K562 (cell line): Measurements from ENCODE around the gene SCMH1. TPM values are rescaled to one million over a fixed set of nuclear protein-coding genes. Genes with fewer than 3 reads are reported as not detected.

Experiments used
- ATF6 ChIP-seq: sonication (generic); formaldehyde crosslinking; IDR thresholded peaks from 2 replicates; pipeline ENCODE4 v1.4.0; 2020; ENCODE audit warnings: mild to moderate bottlenecking, missing genetic modification reagents
- BRCA1 ChIP-seq, 2 experiments: fragments of 450-650 bp in 1 of 2; sonication (generic) in 1 of 2; formaldehyde crosslinking in 1 of 2; IDR thresholded peaks; 2 replicates each; pipeline versions ENCODE4 v1.5.0 to v1.6.1; 2017 to 2020; ENCODE audit warnings: mild to moderate bottlenecking in 1 of 2, missing genetic modification reagents in 1 of 2
- GTF2A2 ChIP-seq: IDR thresholded peaks from 2 replicates; pipeline ENCODE4 v1.6.1; 2016; ENCODE audit warnings: mild to moderate bottlenecking, missing genetic modification characterization, missing compliant biosample characterization
- HINFP ChIP-seq: fragments of 450-650 bp; conservative IDR thresholded peaks from 2 replicates; pipeline ENCODE4 v1.6.1; 2016; ENCODE audit warnings: missing genetic modification characterization, low read depth, mild to moderate bottlenecking, control low read depth, missing compliant biosample characterization
- KDM1A ChIP-seq, 2 experiments: fragments of 450-650 bp; IDR thresholded peaks; 2 replicates each; pipeline ENCODE4 v1.6.1; 2016; ENCODE audit warnings: mild to moderate bottlenecking in 2 of 2
- MAFF ChIP-seq: IDR thresholded peaks from 2 replicates; pipeline ENCODE4 v1.6.1; 2012; ENCODE audit warnings: low read length, improper control_type of control experiment
- MCM7 ChIP-seq, 2 experiments: fragments of 450-650 bp; IDR thresholded peaks; 2 replicates each; pipeline ENCODE4 v1.6.1; 2016 to 2018
- MYC ChIP-seq, 2 experiments: fragments of 250-450 bp in 1 of 2; sonication (Bioruptor Pico) in 1 of 2; IDR thresholded peaks; 2 replicates each; pipeline versions ENCODE4 v1.5.1 to v1.6.1; 2012 to 2021; ENCODE audit warnings: low read depth in 2 of 2, borderline replicate concordance in 1 of 2, improper control_type of control experiment in 1 of 2, low read length in 1 of 2, mild to moderate bottlenecking in 1 of 2, moderate library complexity in 1 of 2
- NFE2 ChIP-seq: IDR thresholded peaks from 2 replicates; pipeline ENCODE4 v1.6.1; 2014; ENCODE audit warnings: antibody characterized with exemption, low read depth
- NKRF ChIP-seq: fragments of 450-650 bp; IDR thresholded peaks from 2 replicates; pipeline ENCODE4 v1.6.1; 2016; ENCODE audit warnings: borderline replicate concordance
- RB1 ChIP-seq: fragments of 450-650 bp; IDR thresholded peaks from 2 replicates; pipeline ENCODE4 v1.6.1; 2017; ENCODE audit warnings: low read depth, mild to moderate bottlenecking
- SETDB1 ChIP-seq: IDR thresholded peaks from one replicate; pipeline ENCODE4 v1.6.1; 2012; ENCODE audit warnings: low read length, control low read depth, inconsistent platforms
- SMARCC2 ChIP-seq: fragments of 450-650 bp; IDR thresholded peaks from 2 replicates; pipeline ENCODE4 v1.6.1; 2017; ENCODE audit warnings: antibody characterized with exemption, moderate library complexity, mild to moderate bottlenecking, low read depth
- ZNF609 ChIP-seq: sonication (generic); formaldehyde crosslinking; IDR thresholded peaks from 2 replicates; pipeline ENCODE4 v1.8.1; 2023; ENCODE audit warnings: missing genetic modification reagents, mild to moderate bottlenecking, borderline replicate concordance
- polyA plus RNA-seq, 8 experiments: library from polyadenylated mRNA; depleted of rRNA in 4 of 8; stranded (reverse) in 5 of 8; unstranded in 3 of 8; fragments of >200 nt; fragmentation: Nextera tagmentation in 2 of 8; fragmentation: Illumina TruSeq in 1 of 8; extraction: Ambion mirVana in 2 of 8; extraction: Trizol in 1 of 8; gene quantifications; 2 replicates each; pipeline versions ENCODE4 v1.2.1 to v1.2.3, GENCODE V29; 2011 to 2014; ENCODE audit warnings: inconsistent platforms in 1 of 8, missing spikeins in 1 of 8
- total RNA-seq, 7 experiments: library from RNA; depleted of rRNA in 6 of 7; stranded (reverse); fragments of >200 nt in 6 of 7; fragmentation: Illumina TruSeq in 2 of 7; extraction: Trizol in 2 of 7; gene quantifications; 2 replicates each; pipeline versions ENCODE4 v1.2.1 to v1.2.3, GENCODE V29; 2011 to 2021; ENCODE audit warnings: low replicate concordance in 1 of 7

SCMH1 gene
- total and polyA plus RNA-seq, 9 of the 15 experiments (the other 6 are each of a cell fraction or from before 2014, with no cell fraction given): 8.5 to 37.0 (median 26.8) TPM

DNA sequence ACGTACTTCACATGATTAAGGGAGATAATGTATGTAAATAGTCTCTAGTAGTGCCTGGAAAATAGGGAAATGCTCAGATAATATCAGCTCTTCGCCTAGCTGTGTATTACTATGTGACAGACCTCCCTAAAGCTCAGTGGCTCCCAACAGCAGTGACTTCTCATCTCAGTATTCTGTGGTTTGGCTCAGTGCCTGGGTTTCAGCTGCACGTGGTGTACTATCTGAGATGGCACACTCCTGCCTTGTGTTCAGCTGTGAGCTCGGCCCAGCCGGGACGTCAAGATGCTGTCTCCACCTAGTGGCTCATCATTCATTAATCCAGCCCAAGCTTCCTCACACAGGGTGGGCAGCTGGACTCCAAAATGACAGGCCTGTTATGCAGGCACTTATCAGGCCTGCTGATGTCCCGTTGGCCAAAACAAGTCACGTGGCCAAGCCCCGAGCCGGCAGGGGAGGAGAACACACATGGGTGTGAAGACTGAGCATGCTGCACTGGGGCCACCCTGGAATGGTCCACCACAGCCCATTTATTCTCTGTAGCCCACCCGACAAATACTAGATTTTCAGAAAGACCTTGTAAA, 238.4 kb downstream of the SCMH1 start (continued):
- TF ChIP-seq ZNF609 (CRISPR knock-in tag) (no peak), RB1 (peak; percentile 34; the same call in 1 of the 2 replicates), HINFP (tag) (no peak), MAFF (no peak; the same call in 1 of the 2 replicates), ATF6 (CRISPR knock-in tag) (no peak), KDM1A (IDR thresholded peaks at IDR 0.05) (peak; percentile 99), MCM7 (IDR thresholded peaks at IDR 0.05) (no peak), GTF2A2 (tag) (no peak), NFE2 (peak; percentile 73), SMARCC2 (peak; percentile 75; the same call in 1 of the 2 replicates), NKRF (peak; percentile 94), MYC (IDR thresholded peaks at IDR 0.05; ENCODE audit: low read depth, low read length) (peak; percentile 98), MYC (CRISPR knock-in tag; IDR thresholded peaks at IDR 0.05; ENCODE audit: borderline replicate concordance, low read depth) (no peak), SETDB1 (peak; percentile 75), BRCA1 (IDR thresholded peaks at IDR 0.05) (no peak), BRCA1 (CRISPR knock-in tag; IDR thresholded peaks at IDR 0.05) (no peak)
